Germinal center (tissue), 1 donor: ENCODE results near the gene NCAN.

Source experiments
- DNase-seq: peaks from one replicate; pipeline ENCODE4 v3.0.0; 2012; ENCODE audit warnings: mixed read lengths, low spot score

NCAN gene

DNA sequence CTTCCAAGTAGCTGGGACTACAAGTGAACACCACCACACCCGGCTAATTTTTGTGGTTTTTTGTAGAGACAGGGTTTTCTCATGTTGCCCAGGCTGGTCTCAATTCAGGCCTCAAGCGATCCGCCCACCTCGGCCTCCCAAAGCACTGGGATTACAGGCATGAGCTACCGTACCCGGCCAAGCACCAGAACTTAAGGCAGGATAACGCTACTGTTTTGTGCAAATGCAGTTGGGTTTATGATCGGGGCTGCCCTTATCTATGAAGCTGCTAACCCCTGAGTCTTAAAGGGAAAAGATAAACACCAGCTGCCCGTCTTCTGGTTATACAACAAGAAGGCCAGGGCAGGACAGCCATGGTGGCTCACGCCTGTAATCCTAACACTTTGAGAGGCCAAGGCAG, 73.9 kb downstream of the NCAN start:
- DNase-seq = no peak

DNA sequence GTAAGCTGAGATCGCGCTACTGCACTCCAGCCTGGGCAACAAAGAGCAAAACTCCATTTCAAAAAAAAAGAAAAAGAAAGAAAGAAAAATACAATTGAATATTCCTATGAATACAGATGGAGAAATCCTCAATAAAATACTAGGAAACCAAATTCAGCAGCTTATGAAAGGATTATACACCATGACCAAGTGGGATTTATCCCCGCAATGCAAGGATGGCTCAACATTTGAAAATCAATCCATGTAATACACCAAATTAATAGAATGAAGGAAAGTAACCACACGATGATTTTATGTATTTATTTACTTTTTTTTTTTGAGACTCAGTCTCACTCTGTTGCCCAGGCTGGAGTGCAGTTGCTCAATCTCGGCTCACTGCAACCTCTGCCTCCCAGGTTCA, 80.8 kb downstream of the NCAN start:
- DNase-seq = no peak

DNA sequence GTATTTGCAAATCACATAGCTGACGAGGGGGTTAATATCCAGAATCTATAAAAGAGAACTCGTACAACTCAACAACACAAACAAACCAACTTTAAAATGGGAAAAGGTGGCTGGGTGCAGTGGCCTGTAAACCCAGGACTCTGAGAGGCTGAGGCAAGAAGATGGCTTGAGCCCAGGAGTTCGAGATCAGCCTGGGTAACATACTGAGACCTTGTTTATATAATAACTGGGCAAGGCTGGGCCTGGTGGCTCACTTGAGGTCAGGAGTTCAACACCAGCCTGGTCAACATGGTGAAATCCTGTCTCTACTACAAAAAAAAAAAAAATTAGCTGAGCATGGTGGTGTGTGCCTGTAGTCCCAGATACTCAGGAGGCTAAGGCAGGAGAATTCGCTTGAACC, 83.2 kb downstream of the NCAN start:
- DNase-seq = no peak

DNA sequence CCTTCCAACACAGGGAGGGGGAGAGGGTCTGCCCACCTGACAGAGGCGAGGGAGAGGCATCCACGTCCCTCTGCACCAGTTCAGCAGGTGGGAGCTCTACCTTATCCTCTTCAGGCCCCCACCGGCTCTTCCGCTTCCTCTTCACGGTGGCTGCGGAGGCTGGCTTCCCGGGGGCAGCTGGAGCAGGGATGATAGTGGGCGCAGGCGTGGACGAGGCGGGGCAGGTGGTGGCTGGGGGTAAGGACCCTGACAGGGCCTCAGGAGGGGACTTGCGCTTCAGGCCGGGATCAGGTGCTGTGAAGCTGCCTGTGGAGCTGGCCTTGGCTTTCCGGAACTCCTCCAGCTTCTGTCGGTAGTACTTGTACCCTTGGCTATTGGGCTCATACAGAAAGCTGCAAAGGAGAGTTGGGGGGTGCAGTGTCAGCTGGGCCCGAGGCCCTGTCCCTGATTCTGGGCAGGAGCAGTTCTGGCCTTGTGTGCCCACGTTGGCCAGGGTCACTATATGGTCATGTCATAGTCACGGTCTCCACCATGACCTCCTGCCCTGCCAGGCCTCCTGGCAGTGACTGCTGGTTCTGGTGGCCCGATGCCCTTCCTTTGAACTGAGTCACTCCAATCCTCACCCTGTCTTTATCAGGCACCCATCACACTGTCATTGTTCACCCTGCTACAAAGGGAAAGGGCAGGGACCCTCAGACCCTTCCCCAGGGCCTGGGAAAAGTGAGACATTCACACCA, 85.4 kb downstream of the NCAN start:
- DNase-seq = no peak

DNA sequence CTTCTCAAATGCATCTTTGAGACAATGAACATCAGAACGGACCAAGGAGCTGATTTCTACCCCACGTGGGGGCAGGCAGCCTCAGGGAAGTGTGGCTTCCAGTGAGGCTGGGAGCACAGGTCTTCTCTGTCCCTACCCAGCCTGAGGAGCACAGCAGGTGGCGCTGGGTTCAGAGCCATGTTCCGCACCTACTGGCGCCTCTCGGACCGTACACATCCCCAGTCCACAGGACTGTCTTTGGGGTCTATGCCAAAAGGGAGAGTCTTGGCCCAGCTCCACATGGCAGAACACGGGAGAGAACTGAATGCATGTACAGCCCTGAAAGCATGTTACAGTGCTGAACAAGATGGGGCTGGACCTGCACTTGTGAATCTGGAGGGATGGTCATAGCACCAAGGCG, 86.0 kb downstream of the NCAN start:
- peak; percentile 1 for DNase-seq

DNA sequence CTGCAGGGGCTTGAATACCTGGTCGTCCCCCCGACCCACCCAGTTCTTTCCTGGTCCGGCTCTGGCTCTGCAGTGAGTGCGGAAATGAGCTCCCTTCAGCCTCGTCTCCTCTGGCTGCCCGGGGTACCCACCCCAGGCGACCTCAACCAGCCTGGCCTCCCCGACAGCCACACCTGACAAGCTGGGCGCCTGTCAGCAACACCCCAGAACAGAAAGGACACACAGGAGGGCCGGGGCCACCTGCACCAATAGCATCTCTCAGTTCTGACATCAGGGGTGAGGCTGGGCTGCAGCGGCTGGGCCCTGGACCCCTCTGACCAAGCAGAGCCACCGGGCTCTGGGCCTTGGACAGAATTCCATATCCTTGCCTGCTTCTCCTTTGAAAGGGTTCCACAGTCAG, 88.9 kb downstream of the NCAN start:
- DNase-seq = no peak
